NT2/D1 (cell line): Measurements from ENCODE around the gene AK9.

ENCODE experiments used
- SUZ12 ChIP-seq: IDR thresholded peaks from 2 replicates; pipeline ENCODE4 v1.6.1; 2011; ENCODE audit not compliant: insufficient read length, insufficient read depth; ENCODE audit errors: extremely low read depth
- YY1 ChIP-seq: IDR thresholded peaks from 2 replicates; pipeline ENCODE4 v1.6.1; 2011; ENCODE audit not compliant: insufficient read length, insufficient read depth
- ZNF274 ChIP-seq: IDR thresholded peaks from 2 replicates; pipeline ENCODE4 v1.6.1; 2011; ENCODE audit warnings: mild to moderate bottlenecking, low read depth, low read length

DNA sequence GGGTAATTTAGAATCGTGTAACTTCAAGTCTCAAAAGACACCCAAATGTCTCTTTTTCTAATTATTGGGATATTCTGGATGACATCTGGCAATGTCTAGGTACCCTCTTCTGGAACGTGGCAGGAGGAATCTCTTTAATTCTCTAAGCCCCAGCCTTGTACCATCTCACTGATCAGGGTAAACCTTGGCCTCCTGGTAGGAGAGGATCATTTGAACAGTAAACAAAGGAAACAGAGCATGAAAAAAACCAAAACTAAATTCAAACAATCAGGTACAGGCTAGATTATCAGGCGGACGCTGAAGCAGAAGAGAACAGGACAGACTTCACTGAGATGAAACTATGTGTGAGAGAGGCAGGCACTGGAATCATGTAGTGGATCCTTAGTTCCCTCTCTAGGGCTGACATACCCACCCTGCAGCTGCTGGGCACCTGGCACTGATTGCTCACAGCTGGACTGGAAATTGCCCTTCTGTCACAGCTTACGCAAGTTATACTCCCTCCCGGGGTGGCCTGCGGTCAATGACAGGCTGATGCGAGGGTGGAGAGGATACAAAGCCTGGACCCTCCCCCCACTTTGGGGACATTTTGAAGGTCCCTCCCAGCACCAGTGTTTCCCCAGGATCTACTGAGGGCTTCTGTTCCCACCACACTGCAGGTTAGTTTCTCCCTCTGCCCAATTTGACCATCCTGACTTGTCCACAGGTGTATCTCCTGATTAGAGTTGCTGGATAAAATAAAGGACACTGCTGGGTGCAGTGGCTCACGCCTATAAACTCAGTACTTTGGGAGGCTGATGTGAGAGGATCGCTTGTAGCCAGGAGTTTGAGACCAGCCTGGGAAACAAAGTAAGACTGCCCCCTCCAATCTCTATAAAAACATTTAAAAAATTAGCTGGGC is 187.4 kb downstream of the AK9 start:
- no peak for TF ChIP-seq ZNF274
- TF ChIP-seq YY1: no peak
- TF ChIP-seq SUZ12: no peak
